Activated CD8-positive, alpha-beta memory T cell treated with anti-CD3 and anti-CD28 coated beads, Interleukin-2, amount 50 U/mL, for 24 hours (primary cell): ENCODE measurements around the gene OR7A10.
"Not testable (repeated sequence)": the region's sequence is repeated elsewhere in the genome, so short reads cannot be mapped to it uniquely, and the experiment has no call there.

Experiments used
- DNase-seq: peaks from one replicate; pipeline ENCODE4 v3.0.0-alpha.2; 2020; ENCODE audit errors: extremely low read depth

Gene OR7A10

DNA sequence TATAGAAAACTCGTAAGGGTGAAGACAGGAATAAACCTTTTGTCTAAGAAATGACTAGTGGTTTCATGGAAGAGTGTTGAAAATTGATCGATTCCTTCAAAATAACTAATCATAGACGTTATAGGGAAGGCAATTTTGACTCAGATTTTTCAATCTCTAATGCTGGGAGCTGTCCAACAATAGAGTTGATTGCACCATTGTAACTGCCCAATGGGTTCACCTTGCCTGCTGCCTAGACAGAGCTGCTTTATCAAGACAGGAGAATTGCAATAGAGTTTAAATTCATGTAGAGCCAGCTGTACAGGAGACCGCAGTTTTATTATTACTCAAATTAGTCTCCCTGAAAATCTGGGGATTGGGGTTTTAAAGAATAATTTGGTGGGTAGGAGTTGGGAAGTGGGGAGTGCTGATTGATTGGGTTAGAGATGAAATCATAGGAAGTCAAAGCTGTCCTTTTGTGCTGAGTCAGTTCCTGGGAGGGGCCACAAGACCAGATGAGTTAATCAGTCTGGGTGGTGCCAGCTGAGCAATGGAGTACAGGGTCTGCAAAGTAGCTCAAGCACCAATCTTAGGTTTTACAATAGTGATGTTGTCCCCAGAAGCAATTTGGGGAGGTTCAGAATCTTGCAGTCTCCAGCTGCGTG lies 53.5 kb downstream of the OR7A10 start:
- no peak for DNase-seq

- DNase-seq: not testable (repeated sequence)
Observed at GRCh38 chr19:14792250-14792649, 56.5 kb downstream of the OR7A10 start.
